Left hindlimb (tissue), 1 donor: ENCODE measurements around the gene MAP3K7CL.
A peak's percentile ranks its signal among the peaks of the same experiment; 100 is the strongest.

ENCODE experiments used
- DNase-seq: peaks from one replicate; pipeline ENCODE4 v3.0.0-alpha.2; 2018

Gene MAP3K7CL

DNA sequence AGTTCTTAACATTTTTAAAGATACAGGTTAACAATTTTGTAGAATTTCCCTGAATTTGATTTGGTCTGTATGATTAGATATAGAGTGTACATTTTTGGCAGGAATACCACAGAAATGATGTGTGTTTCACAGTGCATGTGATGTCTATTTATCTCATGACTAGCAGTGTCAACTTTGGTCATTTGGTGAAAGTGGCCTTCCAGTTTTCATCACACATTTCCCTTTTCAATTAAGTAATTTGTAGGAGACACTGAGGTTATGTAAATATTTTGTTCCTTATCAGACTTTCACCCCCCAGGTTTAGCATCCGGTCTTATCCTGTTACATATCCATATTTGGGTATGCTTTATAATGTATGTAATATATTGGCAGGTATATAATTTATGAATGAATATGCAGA is 41.8 kb downstream of the MAP3K7CL start:
- no peak for DNase-seq

DNA sequence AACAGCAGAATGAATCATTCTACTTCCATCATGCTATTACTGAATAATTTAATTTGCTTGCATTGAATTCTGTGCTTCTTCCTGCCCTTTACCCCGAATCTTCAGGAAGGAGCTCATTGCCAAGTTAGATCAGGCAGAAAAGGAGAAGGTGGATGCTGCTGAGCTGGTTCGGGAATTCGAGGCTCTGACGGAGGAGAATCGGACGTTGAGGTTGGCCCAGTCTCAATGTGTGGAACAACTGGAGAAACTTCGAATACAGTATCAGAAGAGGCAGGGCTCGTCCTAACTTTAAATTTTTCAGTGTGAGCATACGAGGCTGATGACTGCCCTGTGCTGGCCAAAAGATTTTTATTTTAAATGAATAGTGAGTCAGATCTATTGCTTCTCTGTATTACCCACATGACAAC is 44.2 kb downstream of the MAP3K7CL start:
- no peak for DNase-seq

DNA sequence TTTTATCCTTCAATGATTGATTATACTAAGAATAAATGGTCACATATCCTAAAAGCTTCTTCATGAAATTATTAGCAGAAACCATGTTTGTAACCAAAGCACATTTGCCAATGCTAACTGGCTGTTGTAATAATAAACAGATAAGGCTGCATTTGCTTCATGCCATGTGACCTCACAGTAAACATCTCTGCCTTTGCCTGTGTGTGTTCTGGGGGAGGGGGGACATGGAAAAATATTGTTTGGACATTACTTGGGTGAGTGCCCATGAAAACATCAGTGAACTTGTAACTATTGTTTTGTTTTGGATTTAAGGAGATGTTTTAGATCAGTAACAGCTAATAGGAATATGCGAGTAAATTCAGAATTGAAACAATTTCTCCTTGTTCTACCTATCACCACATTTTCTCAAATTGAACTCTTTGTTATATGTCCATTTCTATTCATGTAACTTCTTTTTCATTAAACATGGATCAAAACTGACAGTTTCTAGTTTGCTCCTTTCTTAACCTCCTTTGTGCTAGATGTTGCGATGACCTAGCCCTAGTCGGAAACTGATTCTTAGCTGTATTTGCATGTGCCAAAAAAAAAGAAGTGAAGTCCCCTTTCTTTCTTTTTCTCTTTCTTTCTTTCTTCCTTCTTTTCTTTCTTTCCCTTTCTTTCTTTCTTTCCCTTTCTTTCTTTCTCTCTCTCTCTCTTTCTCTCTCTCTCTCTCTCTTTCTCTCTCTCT is 45.1 kb downstream of the MAP3K7CL start:
- no peak for DNase-seq

DNA sequence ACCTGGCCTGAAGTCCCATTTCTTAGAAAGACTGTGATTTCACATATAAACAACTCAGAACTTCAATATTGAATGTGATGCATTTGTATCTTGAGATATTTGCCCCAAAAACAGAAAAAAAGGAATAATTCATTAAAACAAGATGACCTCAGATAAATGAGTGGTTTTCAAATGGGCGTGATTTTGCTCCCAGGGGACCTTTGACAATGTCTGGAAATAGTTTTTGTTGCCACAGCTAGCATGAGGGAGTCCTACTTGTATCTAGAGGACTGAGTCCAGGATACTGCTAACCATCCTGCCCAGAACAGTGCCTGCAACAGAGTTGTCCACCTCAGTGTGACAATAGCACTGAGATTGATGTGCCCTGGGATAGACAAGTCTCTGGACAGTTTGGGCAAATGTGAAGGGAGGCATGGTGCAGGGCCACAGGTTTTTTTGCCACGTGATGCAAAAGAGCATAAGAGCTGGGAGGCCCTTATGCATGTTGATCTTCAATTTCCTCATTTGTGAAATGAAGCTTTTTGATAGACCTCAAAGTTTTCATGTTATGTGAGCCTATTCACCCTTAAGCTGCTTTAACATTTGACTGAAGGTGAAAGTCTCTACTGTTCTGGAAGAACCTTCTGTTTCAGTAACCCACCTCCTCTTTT is 46.2 kb downstream of the MAP3K7CL start:
- DNase-seq: no peak

DNA sequence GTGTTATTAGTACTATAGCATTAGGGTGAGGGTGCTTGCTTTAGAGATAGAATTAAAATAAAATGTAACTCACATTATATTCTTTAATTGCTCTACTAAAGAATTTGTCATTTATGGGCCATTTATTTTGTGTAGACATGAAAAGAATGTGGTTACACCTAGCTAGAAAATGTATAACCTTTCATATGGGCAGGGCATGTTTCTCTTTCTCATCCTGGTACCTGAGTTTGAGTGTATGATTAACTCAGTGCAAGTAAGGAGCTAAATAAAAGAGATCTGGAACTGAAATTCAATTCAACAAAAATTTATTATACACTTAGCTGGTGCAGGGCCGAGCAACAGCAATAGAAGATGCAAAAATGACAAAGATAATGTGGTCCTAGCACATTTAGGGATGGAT is 47.4 kb downstream of the MAP3K7CL start:
- DNase-seq: no peak

DNA sequence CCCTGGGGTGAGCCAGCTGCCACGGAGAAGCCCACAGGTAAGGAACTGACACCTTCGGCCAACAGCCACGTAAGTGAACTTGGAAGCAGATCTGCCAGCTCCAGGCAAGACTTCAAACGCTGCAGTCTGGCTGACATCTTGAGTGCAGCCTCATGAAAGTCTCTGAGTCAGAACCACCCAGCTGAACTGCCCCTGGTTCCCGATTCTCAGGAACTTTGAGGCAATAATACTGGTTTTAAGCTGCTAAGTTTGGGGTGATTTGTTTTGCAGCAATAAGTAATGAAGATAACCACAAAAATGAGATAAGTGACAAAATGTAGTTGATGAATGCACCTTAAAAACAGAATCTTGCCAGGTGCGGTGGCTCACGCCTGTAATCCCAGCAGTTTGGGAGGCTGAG is 48.5 kb downstream of the MAP3K7CL start:
- no peak for DNase-seq

DNA sequence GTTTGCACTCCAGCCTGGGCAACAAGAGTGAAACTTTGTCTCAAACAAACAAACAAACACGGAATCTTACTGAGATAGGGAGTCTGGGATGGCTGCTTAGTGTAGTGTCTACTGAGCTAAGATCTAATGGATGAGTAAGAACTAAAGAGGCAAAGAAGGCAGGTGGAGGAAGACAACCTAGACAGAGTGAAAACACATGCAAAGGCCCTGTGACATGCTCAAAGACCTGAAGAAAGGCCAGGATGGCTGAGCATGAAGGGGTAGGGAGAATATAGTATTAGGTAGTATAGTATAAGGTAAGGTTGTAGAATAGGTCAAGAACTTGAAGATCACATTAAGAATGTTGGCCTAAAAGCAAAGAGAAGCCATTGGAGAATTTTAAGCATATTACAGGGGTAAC is 49.1 kb downstream of the MAP3K7CL start:
- DNase-seq: no peak

DNA sequence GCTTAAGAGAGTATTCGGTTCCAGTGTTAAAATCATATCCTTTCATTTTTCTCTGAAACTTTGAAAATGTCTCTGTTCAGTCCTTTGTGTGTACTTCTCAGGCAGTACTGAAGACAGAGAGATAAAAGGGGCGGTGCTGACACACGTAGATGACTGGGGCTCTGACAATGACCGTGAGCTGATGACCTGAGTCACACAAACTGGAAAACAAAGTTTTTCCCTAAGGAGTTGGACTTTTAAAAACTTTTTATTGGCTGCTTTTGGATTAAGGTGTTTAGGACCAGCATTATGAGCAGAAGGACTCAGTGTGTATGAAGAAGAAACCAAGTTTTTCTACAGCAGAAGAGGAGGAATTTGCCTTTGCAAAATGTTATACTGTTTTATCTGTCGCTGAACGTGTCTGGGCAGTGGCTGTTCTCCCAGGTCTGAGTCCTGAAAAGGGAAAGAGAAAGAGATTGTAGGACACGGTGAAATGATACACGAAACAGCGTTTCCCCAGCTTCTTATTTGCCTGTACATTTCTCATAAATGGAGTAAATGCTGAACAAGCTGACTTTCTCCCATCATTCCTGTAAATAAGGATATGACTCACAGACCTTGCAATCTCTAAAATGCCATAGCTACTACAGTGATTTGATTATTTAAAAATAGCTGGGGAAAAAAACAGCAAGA is 51.5 kb downstream of the MAP3K7CL start:
- DNase-seq: no peak

DNA sequence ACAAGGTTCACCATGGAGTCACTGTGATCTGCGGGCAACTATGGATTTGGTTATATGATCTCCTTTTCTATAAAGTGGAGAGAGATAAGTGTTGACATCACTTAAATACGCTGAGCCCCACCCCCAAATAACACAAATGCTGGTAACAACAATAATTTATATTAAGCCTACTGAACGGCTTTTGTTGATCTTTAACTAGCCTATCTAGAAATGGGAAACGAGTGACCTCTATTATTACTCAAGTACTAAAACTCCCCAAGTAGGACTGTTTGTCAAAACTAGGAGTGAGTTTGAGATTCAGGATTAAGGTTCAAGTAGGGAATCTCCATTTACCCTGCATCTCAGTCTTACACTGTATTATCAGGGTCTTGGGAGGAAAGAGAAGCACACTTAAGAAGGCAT is 52.2 kb downstream of the MAP3K7CL start:
- DNase-seq: no peak

DNA sequence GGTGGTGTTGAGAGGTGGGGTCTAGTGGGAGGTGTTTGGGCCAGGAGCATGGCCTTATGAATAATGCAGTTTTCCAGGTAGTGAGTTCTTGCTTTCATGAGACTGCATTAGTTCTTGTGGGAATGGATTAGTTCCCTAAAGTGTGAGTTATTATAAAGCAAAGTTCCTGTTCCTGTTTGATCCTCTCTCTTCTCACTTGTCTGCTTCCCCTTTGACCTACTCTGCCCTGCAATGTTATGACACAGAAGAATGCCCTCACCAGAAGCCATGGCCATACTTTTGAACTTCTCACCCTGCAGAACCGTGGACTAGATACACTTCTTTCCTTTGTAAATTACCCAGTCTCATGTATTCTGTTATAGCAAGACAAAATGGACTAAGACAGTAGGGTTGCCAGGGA is 53.6 kb downstream of the MAP3K7CL start:
- no peak for DNase-seq

DNA sequence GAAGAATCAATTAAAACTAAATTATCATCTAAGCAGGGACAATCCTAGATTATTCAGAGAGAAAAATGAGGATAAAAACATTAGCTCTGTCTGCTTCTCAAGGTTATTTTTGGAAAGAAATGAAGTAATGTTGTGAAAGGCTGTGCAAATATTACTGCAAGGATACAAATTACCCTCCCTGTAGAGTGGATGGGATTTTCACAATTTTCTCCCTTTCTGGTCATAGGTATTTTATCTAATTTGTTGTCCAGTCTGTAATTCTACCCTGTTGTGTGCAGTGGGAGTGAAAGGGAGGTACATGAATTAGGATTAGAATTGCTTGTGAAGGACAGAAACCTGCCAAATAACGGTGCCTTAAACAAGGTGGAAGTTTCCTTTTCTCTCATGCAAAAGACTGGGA is 54.7 kb downstream of the MAP3K7CL start:
- no peak for DNase-seq

DNA sequence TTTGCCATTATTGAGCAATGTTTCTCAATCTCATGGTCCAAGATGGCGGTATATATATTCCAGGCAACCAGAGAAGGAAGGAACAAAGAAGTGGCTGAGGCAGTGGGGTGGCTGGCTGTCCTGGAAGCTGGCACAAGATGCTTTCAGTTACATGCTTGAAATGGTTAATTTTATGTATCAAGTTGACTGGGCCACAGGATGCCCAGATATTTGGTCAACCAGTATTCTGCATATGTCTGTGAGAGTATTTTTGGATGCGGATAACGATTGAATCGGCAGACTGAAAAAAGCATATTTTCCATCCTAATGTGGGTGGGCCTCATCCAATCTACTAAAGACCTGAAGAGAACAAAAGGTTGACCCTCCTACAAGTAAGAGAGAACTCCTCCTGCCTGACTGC is 55.2 kb downstream of the MAP3K7CL start:
- DNase-seq: no peak

DNA sequence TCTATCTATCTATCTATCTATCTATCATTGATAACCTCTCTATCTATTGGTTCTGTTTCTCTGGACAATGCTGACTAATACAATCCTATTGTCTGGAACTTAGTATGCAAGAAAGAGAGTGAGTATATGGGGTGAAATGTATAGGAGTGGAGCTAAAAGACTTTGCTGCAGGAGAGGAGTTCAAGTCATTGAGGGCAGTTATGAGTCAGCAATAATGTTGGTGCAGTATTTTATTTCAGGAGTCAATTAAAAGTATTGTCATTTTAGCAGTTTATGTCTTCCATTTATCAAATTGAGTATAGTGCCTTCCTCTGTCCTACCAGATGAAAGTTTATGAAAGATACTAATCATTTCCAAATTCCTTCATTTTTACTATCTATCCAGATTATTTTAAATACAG is 55.8 kb downstream of the MAP3K7CL start:
- no peak for DNase-seq

DNA sequence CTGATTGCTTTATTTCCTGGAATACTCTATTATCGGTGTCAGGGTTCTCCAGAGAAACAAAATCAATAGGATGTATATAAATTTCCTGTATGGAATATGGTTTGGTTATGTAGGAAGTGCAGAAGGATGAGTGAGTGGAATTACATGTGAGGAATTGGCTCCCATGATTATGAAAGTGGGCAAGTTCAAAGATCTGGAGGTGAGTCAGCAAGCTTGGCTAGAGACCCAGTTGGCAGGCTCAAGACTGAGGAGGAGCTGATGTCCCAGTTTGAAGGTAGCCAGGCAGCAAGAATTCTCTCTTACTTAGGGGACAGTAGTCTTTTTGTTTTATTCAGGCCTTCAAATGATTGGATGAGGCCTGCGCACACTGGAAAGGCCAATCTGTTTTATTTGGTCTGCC is 57.5 kb downstream of the MAP3K7CL start:
- no peak for DNase-seq

DNA sequence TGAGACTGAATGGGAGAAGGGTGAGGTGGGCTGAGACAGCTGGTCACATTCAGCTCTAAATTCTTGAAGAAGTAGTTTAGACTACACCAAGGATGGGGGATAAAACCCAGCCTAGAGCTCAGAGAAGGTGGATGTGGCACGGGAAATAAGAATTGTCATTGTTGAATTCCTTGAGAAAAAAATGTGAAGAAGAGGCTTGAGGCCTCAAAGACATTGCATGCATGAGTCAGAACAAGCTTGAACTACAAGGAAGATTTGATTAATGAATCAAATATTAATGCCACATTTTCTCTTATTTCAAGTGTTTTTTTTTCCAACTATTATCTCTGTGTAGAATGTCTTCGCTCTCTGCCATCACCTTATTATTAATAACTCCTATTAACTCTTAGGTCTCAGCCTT is 58.9 kb downstream of the MAP3K7CL start:
- DNase-seq: no peak

DNA sequence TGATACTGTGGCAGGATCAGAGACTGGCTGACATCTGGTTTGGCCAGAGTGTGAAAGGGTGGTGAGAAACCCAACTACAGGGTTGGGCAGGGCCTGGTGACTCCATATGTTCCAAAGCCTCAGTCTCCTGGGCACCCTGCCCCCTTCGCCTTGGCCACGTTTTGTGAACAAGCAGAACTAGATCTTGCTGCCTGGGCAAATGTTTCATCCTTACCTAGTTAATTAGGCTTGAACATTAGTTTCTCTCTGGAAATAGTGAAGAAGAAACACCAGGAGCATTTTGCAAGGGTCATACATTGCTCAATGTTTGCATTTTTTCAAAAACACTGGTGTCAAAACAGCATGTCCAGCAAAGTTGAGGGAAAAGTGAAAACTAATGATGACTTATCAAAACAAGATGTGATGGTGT is 60.5 kb downstream of the MAP3K7CL start:
- DNase-seq: no peak

DNA sequence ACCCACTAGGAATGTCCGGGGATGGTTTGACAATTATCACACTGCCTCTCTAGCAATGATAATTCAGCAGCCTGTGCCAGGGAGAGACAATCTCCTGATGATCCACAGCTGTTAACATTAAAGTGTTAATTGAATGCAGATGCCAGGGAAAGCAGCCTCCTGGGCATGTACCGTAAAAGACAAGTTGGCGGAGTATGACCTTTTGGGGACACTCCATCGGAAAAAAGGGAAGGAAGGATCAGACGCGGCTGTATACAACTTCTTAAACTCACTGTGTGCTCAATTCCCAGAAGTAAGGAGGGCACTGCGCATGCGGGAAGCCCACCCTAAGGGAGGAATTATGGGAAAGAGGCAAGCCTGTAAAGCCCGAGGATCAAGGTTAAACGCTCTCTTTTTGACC is 62.6 kb downstream of the MAP3K7CL start:
- DNase-seq: peak; percentile 54

DNA sequence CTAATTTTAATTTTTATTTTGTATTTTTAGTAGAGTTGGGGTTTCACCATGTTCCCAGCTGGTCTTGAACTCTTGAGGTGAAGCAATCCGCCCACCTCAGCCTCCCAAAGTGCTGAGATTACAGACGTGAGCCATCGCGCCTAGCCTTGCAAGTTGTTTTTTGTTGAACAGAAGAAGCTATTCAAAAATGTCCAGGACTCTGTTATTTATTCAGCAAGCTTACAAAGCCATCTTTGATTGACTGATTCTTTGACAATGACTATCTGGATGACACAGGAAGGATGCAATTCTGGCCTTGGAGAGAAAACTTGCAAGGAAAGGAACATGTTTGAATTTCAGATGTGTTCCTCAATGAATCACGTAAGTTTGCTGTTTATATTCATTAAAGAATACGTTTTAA is 63.5 kb downstream of the MAP3K7CL start:
- no peak for DNase-seq

DNA sequence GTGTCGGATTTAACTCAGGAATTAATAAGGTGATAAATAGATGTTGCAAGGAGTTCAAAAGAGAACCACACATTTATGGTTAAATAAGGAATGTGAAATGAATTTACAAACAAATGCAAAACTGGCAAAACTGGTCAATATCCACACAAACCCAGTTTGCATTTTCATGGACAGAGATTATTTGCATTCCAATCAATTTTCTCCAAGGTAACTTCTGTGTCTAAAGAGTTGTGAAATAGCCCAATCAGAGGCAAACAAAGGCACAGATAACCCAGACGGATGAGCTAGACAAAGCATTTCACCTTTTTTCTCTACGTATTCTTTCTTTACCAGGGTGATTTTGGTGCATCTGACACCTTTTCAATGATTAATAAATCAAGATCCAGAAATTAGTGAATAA is 63.9 kb downstream of the MAP3K7CL start:
- no peak for DNase-seq

DNA sequence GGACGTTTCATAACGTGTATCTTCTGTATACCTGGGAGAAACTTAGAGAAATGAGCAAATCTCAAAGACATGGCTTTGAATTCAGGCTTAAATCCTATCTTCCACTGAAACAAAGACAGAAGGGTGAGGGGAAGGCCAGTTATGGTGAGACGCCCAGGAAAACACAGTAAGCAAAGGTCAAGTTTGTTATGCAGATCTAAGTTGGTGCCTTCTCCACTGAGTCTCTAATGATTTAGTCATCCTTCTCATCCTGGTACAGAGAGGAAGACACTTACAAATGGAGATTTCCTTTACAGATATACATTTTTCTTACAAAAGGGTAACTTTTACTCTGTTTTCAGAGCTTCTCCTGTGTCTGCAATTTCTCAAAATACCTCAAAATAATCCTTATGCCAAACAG is 64.4 kb downstream of the MAP3K7CL start:
- no peak for DNase-seq

DNA sequence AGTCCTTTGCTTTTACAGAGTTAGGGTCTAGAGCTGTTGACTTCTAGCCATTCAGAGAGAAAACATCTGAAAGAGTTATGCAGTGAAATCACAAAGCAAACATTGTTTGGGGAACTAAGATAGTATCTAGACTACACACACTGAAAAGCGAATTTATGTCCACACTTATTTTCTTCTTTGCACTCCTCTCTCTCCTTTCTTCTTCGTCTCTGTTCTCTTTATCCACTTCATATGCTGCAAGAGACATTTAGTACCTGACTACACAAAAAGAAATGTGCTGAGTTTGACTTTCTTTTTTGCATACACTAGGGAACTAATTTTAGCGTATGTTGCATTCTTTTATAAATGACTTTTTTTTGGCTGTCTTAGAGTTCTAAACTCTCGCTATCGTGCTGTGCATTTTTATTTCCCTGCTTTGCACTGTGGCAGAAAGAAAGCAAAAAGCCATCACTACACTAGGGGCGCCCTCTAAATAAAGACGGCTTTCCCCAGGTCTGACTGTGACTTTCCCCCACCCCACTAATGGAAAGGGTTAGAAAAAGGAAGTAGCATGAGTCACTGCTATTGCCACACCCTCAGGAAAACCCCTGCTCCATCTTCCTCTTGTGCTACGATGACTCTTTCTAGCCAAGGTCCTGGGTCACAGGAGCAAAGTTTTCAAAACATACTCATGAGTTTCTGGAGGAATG is 65.7 kb downstream of the MAP3K7CL start:
- DNase-seq: peak; percentile 65

DNA sequence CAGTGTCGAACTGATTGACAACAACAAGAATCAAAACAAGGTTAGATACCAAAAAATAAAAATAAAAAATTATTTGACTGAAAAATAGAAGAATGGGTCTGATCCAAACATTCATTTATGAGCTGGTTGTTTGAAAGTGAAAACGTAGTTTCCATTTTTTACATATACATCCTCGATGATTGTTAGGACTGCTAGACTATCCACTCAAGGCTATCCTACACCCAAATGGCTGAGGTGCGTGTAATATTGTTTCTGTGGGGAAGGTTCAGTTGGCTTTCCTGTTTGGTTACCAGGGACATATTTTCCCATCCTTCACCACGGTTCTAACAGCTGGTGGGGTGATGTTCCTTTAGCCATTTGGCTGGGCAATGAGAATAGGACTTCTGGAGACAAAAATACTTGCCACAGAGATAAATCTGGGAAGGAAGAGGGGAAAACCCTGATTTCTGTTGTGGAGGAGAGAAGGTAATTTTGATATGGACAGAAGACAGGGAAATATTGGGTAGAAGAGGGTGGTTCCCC is 66.3 kb downstream of the MAP3K7CL start:
- DNase-seq: no peak

DNA sequence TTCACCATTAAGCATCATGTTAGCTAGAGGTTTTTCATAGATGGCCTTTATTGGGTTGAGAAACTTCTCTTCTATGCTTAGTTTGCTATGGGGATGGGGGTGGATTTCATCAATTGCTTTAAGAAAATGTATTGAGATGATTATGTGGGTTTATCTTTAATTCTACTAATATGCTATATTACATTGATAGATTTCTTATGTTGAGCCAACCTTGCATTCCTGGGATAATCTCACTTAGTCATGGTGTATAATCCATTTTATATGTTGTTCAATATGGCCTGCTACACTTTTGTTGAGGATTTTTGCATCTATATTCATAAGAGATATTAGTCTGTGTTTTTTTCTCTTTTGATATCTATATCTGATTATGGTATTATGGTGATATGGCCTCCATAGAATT is 70.7 kb downstream of the MAP3K7CL start:
- DNase-seq: no peak

DNA sequence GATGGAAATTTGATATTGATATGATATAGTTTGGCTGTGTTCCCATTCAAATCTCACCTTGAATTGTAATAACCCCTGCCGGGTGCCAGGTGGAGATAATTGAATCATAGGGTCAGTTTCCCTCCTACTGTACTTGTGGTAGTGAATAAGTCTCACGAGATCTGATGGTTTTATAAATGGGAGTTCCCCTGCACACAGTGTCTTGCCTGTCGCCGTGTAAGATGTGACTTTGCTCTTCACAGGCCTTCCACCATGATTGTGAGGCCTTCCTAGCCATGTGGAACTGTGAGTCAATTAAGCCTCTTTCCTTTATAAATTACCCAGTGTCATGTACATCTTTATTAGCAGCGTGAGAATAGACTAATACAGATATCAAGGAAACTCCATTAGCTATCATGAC is 74.6 kb downstream of the MAP3K7CL start:
- DNase-seq: no peak
